ENCODE data around the gene ARID1B.

The ARID1B gene

DNA sequence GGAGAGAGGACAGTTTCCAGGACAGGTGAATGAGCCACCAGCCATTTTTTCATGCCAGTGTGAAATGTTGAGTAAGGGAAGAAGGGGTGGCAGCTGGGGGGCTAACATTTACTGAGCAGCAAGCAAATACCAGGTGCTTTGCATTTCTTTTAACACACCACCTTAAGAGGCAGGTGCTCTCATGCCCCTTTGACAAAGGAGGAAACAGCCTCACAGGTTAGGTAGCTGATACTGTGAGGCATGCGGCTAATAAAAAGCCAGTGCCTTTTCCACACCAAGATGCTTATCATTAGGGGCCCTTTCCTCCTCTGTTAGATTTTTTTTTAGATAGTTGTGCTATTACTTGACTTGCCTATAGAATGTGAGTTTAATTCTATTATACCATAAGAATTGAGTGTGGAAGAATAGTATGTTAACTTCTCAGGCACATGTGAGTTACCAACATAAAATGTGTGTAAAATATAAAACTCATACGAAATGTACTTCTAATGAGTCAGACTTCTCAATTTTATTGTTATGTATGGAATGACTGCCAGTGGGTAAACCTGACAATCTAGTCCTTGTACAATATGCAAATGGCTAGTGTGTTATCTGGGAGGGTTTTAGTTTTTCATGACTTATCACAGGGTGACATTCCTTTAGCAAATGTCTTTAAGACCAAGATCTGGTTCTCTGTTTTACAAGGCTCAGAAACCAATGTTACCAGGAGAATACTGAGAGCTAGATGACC lies 286.2 kb downstream of the ARID1B start:
- DNase-seq, result no peak

DNA sequence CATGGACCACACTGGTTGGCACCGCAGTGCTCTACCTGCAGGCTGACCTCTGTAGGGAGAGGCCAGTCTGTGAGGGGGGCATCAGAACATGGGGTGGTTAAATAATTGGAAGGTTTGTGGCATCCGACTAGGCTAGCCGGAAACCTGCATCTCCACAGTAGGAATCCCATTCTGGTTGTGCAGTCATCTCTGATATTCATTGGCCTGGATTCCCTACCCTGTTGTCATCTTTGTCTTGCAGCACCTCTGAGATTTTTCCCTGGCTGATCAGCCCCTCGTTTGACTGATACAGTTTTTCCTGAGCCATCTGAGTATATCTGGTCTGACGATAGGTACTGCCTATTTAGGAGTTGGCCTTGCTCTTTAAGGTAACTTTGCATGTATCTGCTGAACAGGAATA lies 286.7 kb downstream of the ARID1B start:
- no peak for DNase-seq

DNA sequence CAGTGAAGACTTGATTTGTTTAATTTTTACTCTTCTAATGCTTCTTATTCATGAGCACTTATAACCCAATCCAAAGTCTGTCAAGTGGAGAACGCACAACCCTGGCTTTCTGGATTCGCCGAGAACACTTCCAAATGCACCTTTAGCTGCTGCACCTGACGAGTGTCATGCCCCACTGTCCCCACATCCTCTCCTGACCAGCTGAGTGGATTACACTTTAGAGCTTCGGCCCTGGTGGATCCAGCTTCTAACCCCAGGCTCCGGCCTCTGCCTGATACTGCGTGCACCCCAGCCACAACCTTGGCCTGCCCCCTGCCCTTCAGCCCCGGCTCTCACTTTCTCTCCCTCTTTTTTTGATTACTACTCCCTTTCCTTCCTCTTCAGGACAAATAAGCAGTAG lies 287.3 kb downstream of the ARID1B start:
- DNase-seq, result no peak

DNA sequence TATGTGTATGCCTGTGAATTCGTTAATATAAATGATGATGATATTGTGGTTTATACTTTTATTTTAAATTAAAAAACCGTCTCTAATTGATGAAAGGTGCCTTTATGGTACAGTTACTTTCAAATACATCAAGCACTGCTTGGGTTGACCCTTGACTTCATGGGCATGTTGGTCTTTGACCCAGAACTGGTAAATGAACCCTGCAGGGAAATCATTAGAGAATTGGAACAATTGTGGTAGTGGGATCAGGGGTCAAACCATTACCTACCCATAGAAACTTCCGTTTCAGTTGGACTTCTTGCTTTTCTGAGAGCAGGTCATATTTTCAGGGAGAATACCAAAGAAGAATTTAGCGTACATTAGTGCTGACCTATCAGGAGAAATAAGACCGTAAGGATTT lies 288.2 kb downstream of the ARID1B start:
- DNase-seq, result no peak

DNA sequence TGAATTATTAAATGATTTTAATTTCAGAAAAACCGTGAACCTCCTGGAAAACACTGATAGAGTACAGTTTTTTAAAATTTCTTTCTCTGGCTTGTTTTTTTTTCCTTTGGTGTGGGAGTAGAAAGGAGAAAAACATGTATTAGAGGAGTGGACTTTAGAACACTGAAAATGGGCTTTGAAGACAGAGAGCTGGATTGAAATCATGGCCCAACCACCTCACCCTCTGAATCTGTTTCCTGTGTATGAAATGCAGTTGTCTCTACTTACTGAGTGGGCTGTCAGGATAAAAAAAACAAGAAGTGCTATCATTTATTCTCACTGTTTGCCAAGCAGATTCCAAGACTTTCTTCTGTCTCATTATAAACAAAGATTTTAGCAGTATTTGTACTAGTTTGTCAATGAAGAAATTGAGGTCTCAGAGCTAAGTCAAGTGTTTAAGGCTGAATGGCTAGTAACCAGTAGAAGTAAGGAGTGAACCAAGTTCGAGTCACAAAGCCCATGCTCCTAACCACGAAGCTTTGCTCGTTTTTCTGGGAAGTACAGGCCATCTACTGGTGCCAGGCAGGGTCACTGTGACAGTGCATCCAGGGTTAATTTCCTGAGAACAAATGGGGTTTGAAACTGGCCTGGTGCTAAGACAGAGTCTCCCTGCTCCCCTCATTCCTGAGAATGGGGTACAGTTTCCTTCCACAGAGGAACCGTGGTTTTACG lies 289.8 kb downstream of the ARID1B start:
- DNase-seq, result no peak

DNA sequence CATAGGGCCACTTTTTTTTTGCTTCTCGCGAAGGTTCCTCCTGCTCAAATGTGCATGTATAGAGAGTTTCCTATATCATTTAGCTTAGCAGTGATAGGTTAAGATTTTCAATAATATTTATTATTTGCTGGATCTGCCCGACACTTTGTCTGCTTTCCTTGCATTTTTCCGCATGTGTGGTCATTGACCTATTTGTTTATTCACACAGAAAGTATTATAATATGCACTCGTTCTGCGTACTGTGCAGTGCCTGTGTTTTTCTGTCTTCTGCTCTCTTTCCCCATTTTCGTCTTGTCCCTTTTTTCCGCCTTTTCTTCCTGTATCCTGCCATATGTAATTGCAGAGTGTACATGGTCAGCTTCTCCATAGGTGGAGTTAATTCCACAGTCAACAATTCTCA lies 290.3 kb downstream of the ARID1B start:
- DNase-seq, result no peak

DNA sequence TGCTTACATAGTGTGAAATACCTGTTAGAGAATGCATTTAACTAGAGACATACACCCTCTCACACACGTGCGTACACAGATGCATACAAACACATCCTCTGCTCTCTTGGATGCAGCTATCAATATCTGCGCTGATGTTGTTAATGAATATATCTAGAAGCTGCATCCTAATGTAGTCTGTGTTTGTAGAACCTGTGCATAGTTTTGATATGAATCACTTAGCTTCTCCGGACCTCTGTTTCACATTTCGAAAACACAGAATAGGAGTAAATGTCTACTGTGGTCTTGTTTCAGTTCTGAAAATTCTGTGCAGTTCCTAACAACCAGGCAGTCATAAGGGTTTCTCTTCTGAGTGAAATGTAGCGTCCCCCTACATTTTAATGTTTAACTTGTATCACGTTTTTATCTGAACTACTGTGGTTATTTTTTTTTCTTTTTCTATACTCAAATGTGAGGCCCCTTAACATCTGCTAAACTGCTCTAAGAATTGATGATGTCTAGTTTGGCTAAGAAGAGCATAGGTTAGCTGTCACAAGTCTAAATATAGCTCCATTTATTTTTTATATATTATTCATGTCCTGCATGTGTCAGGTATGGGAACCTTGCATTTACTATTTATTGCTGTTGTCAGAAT lies 291.6 kb downstream of the ARID1B start:
- DNase-seq, result no peak

DNA sequence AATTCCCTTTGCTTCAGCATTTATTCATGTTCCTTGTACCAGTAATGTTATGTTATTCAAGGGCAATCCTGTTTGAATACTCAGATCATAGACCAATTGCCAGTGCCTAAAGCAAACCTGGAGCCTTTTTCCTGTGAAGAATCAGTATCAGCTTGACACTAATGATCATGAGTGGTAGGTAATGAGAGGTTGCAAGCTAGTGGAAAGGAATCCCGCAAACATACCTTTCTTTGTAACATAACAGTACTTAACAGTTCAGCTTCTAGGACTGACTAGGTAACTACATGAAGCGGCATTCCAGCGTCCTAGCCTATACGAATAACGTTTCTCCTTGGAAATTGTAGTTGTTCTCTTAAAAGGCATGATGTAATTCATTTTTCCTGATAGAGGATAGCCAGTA lies 292.4 kb downstream of the ARID1B start:
- DNase-seq, result no peak

DNA sequence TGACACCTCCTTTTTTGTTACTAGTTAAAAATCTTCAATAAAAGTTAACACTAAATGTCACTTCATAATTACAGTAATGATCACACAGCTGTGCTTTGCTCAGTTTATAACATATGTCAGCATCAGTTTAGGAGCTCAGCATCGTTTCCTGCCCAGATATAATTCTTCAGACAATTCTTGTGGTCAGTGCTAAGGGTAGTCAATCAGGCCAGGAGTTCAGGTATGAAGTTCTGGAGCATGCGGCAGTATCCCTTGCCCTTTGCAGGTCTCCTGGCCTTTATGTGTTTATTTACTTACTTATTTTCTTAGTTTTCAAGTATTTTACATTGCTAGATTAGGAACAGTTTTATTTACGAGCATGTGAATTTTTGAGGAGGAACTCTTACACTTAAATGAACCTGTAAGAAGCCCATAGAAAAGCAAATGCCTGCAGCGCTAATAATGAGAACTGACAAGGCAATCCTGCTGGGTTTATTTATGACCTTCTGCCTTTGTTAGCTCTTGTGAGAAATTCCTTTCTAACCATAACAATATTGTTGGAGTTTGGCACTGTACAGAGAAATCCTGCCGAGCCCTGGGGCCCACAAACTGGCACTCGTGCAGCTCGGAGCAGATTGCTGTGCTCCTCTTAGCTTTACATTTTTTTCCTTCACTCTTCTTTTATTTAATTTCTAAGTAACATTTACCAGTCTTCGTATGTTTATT lies 293.4 kb downstream of the ARID1B start:
- no peak for DNase-seq

DNA sequence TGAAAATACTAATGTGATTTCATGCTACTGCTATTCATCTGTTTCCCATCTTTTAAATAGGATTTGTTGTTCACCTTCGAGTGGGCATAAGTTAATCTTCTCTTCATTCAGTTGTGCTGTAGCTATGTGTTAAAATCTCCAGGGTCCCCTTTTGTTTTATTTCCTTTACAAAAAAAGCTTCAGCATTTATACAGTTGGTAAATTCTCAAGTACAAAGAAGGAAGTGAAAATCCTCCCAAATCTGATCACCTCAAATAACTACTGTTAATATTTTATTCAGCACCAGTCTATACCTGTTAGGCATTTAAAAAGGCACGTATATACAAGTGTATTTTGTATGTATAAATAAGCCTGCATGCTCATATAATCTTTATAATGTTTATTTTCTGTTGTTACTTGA lies 294.9 kb downstream of the ARID1B start:
- DNase-seq, result no peak

DNA sequence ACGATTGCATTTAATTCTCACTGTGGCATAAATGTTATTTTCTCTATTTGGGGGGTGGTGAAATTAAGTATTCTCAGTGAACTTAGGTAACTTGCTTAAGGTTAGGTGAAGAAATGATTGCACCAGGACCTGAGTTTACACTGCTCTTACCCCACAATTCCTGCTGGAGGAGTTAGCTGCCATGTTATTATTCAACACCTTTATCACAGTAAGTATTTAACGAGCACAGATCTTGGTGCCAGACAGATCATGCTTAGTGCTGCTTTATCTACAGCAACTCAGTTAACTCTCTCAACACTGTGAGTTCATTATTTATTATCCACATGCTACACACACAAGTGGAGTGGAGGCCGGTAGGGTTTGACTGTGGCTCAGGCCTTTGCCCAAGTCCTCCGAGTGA lies 296.4 kb downstream of the ARID1B start:
- no peak for DNase-seq

DNA sequence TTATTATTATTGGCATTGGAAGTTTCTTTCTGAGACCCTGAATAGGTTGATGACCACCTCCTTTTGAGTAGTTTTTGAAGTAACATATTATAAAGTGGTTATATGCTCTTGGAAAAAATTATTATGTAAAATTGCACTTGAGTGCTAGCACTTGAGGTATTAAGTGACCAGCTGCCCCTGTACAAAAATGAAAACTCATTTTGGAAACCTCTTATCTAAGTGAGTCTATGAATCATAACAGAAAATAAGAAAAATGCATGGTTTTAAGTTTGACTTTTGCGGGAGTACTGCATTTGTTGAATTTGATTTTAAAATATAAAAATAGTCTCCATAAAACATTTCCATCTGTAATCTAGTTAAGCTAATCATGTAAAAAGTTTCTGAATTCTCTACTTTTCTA lies 297.8 kb downstream of the ARID1B start:
- no peak for DNase-seq

DNA sequence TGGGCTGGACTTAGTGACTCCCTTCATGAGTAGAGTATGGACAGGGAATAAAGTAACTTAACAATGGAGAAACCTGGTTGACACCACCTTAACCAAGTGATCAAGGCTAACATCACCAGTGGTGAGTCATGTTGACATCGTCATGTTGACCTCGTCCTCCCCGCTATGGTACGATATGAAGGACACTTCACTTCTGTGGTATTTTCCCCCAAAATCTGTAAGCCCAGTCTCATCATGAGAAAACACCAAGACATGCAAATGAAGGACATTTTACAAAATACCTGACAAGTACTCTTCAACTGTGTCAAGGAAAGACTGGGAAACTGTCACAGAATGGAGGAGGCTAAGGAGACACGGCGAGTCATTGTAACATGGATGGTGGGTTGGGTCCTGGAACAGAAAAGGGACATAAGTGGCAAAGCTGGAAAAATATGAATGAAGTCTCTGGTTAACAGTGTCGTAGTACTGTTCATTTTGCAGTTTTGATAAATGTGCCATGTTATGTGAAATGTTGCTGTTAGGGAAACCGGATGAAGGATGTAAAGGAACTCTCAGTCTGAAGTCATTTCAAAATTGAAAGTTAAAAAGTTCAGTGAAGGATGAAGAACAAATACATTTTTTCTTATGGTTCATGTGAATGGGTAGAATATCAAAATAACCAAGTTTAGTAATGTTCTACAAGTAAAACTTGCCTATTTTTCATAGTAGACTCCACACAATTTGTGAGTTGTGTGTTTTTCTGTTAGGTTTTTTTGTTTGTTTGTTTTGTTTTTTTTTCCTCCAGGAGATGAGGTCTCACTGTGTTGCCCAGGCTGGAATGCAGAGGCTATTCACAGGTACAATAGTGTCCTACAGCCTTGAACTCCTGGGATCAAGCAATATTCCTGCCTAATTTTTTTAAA lies 298.6 kb downstream of the ARID1B start:
- DNase-seq, result no peak

DNA sequence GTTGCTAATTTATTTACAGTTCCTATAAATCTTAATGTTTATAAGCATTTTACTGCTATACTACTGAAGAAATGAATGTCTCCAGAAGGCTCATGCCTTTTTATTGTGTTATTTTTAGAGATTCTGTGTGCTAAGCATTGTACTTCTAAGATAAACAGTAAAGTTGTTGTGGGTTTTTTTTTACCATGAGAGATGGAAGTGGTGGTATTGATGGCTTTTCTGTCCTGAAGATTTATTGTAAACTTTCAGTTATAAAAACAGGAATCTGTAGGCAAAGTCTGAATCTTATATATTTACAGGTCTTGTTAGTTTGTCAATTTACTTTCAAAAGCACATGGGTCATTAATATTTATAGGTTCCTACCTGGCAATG lies 299.3 kb downstream of the ARID1B start:
- no peak for DNase-seq

DNA sequence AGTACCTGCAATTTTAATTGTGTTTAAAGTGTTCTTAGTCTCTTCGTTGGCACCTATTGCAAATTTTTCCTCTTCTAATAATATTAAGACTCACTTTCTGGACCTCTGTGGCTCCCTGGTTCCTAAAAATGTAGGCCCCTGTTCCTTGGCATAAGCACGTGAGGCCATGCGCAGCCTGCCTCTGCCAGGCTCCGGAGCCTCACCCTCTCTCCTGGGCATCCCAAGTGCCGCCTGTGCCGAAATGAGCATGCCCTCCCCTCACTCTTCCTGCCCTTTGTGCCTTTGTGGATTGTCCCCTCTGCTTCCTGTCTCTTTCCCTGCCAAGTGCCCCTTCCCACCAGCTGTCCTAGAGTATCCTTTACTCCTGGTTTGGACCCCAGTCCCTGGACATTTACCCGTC lies 300.1 kb downstream of the ARID1B start:
- DNase-seq, result no peak

DNA sequence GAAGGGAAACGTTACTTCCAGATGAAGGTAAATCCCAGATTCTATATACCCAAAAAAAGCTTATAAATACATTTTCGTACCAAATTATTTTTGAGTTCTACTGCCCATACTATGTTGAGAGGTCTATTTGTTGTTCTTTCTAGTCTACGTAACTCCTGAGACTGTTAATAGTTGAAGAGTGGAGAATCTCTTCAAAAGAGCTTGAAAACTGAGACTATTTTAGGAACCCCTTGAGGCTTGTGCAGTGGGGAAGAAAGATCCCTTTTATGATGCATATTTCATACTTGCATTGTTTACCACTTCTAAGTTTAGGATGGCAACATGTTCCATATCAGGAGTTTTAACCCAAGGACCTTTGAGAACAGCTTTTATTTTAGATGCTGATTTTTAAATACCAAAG lies 301.1 kb downstream of the ARID1B start:
- DNase-seq, result no peak

DNA sequence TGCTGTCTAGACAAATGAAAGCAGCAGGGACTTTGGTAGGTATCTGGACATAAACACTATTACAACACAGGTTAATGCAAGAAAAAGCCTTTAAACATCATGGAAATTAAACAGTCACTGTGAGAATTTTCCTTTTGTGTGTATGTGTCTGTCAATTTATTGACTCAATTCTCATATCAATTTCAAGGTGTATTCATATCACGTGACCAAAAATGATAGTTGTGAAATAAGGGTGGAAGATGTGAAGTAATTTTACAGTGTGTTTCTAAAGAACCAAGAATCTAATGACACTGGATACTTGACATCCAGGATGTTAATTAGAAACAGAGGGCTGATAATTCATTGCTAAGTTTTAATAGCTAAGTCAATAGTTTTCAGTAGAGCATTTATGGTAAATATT lies 302.1 kb downstream of the ARID1B start:
- no peak for DNase-seq

DNA sequence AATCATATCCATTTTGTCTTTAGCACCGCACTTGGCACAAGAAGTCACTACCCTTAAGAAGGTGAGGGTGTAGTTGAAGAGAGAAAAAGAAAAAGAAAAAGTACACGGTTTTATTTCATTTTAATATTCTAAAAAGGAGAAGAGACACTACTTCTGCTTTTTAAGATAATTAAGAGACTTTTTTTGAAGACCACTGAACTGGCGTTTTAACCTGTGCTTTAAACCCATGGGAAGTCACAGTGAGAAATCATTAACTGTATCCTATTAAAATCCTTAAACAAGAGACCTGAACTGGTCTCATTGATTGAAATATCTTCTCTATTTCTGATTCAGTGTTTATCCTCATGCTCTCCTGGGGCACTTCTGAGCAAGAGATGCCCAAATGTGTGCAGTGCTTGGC lies 302.6 kb downstream of the ARID1B start:
- DNase-seq, result no peak

DNA sequence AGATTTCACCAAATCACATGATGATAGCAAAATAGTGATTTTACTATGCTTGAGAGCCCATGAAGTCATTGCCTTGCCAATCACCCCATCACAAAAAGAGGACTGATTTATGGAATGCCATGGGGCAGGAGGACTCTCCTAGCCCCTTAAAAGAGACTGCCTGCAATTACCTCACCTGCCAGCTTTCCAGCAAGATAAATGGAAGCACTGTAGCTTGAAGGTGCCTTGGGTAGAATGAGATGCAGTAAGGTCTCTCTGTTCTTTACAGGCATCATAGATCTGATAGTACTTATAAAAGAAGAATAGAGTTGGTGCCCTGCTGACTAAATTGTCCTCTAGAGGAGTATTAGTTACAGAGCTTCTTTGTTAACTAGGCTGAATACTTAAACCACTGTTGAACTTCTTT lies 303.8 kb downstream of the ARID1B start:
- no peak for DNase-seq

DNA sequence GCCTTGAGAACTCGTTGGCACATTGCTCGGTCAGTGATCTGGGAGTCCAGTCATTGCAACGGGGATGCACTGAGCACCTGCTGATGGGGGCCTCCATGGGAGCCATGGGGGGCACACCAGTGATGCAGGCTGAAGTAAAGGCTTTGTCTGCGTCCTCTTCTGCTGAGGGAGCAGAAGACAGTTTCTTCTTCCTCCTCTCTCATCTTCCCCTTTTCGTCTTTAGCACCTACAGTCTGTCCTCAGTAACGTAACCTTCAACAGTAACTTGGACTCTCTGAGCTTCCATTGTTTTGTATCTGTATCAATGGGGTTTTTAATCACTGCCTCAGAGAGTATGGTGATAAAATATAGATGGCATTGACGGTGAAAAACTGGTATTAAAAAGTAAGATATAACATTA lies 306.2 kb downstream of the ARID1B start:
- no peak for DNase-seq

DNA sequence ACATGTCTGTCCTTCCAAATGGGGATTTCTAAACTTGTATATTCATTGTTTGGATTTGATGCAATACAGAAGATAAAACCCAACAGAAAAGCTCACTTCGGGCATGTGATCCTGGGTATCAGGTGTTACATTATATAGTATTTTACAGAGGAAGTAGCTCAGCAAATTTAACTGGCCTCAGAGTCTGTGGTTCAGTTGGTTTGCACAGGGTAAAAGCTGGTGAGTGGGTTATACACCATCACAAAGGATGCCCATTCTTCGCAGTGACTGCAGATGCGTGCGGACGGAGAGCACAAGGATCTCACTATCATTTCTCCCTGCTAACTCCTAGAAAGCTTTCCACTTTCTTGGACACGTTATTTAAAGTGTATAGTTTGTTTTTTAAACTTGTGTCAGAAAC lies 309.5 kb downstream of the ARID1B start:
- DNase-seq, result no peak

DNA sequence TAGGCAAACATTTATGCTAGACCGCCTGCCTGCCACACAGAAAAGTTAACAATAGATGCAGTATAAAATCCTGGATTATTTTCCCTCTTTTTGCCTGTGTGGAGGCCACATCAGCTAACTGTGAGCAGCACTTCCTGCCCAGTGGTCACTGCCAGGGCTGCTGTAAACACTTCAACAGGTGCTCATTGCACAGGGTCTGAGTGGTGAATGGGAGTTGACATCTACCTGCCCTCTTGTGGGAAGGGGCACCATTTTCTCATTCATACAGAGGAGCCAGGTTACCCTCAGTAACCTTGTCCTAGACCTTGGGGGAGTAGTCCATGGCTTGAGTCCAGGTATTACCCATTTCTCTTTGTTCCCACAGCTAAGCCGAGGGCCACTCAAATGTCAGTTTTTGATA lies 310.8 kb downstream of the ARID1B start:
- no peak for DNase-seq

DNA sequence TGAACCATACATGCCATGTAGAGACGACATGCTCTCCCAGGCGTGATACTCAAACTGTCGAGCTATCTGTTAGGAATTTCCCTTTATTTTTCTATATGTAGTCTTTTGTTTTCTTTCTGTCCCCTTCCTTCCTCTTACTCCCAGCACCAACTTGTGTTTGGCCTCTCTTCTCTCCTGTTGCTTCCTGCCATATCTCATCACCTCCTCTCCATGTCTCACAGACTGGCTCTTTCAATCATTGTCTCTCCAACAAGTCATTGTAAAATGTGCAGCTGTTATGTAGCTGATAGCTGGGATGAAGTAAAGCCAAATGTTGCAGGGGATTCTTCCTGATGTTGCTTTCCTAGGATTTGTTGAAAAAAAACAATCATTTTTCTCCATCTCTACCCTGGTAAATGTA lies 311.7 kb downstream of the ARID1B start:
- no peak for DNase-seq
